Measurements from ENCODE around the gene EIF1AX.
"Not testable (repeated sequence)": the region's sequence is repeated elsewhere in the genome, so short reads cannot be mapped to it uniquely, and the experiment has no call there.

The EIF1AX gene, protein sequence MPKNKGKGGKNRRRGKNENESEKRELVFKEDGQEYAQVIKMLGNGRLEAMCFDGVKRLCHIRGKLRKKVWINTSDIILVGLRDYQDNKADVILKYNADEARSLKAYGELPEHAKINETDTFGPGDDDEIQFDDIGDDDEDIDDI

DNA sequence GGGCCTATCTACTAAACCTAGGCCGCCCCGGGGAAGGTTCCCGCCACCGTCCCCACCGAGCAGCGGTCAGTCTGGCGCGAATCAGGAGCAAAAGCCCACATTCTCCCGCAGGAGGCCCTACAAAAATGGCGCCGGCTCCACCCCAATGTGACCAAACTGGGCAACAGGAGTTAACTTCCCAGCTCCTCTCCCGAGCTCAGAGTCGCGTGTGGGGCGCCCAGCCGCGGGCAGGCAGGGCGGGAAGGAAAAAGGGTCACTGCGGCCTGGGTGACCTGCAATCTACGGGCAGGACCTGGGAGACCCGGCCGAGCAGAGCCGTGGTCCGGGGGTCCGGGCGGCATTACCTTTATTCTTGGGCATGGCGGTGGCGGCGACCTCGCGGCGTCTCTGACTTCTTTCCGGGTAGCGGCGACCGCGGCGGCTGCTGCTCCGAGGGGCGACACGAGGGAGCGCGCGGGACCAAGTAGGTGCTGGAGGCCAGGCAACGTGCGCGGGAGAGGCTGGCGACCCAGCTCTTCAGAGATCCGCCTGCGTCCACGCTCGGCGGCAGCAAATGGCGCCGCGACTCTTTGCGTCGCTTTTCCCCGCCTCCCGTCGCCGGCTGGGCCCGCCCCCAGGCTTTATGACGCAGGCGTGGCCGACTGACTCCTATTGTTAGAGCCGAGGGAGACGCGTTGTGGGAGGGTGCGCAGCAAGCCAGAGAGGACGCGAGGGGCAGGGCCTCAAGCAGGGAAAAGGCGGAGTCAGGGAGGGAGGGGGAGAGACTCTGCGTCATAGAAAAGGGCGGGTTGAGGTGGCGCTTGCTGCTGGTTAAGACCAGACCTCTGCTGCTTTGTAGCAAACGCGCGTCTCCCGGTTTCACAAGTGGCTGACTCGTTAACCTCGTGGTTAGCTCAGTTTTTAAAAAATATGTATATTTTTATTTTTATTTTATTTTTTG, at the start of gene EIF1AX:
Gene EIF1AX (minus strand): TSS at position 558 of the 940 bp plus-strand sequence. CDS start 198 bp downstream, at position 360.
- peak; percentile 93 for DNase-seq

DNA sequence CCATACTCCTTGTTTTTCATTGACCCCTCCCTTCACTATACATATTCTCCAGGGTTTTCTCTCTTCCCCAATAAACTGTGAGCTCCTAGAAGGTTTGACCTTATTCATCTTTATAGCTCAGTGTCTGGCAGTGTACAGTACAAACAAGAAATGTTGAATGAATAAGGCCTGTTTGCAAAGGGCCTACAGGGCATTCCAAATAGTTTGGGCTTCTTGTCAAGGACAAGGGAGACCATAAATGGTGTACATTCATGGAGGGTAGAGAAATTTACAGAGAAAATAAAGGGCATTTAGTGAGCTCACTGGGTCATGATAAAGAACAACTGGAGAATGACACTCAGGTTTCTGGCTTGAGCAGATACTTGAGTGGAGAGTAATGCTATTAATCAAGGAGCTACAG, 47.5 kb upstream of the EIF1AX start:
- DNase-seq: no peak

DNA sequence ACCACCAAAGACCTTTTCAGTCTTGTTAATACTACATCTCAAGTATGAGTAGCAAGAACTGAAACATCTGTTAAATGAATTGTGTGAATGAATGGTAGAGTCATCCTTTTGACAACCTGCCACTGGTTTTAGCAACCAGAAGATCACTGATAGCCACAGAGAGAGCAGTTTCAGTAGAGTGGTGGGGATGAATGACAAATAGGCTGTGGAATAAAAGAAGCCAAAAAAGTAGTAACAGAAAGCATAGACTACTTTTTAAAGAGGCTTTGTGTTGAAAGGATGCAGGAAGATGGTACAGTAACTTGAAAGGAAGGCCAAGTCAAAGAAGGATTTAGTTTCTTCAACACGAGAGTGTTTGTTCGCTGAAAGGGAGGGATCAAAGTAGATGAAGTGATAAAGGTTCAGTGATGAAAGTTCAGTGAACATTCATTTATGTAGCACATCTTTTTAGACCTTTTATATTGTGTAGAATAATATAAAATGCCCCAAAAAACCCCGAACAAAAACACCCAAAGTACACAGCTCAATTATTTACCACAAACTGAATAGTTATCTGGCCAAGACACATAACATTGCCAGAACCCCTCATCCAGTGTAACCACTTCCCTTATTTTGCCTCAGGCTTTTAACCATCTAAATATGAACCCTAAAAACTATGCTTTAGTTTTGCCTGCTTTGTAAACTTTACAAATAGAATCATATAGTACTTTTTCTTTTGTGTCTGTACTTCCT, 40.1 kb upstream of the EIF1AX start:
- no peak for DNase-seq

DNA sequence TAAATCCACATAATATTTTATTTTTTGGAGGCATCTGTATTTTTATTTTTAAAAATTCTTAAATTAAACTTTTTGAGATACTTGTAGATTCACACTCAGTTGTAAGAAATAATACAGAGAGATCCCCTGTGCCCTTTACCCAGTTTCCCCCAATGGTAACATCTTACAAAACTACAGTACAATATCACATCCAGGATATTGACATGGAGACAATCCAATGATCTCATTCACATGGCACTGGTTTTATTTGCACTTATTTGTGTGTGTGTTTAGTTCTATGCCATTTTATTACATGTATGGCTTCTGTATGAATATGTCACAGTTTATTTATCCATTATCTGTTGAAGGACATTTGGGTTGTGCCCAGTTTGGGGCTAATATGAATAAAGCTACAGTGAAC, 35.5 kb upstream of the EIF1AX start:
- no peak for DNase-seq

DNA sequence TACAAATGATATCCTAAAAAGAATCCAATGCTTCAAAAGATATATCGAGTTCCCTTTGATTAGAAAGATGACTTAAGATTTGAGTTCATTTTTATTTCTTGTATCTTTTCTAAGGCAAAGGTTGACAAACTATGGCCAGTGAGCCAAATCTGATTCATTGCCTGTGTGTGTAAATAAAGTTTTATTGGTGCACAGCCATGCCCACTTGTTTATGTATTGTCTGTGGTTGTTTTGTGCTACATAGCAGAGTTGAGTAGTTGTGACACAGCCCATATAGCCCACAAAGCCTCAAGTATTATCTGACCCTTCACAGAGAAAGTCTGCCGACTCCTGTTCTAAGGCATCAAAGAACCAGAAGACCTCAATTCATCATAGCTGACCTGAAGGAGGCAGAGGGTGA, 32.2 kb upstream of the EIF1AX start:
- DNase-seq: no peak

DNA sequence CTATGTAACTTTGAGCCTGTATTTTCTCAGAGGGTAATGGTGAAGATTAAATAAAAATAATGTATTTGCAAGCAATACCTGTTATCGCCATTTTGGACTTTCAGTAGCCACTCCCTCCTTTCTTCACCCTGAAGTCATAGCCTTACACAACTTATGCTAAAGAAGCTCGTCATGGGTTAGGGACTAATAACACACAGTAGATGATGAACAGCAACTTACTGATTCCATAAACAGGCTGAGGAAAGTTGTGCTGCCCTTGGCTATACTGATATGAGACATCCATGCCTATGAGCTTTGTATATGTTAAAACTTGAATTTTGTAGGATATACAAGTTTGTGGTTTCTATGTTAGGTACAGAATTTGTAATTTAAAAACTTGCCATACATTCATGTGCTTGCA, 31.7 kb upstream of the EIF1AX start:
- DNase-seq: no peak

DNA sequence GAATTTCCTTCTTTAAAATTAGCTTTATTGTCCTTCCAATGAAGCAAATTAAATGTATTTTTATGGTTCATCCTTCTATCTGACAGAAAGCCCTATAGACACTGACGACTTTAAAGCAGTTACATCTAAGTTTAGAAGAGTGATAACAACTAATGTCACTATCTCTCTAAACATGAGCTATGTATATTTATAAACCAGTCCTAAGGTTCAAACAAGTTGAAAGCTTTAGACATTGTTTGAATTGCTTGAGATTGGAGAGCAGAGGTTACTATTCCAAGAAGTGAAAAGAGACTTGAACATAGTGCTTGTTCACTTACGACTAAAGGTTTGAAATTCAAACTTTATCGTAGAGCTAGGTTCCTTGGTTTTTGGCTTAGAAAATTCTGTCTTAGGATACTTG, 30.2 kb upstream of the EIF1AX start:
- no peak for DNase-seq

DNA sequence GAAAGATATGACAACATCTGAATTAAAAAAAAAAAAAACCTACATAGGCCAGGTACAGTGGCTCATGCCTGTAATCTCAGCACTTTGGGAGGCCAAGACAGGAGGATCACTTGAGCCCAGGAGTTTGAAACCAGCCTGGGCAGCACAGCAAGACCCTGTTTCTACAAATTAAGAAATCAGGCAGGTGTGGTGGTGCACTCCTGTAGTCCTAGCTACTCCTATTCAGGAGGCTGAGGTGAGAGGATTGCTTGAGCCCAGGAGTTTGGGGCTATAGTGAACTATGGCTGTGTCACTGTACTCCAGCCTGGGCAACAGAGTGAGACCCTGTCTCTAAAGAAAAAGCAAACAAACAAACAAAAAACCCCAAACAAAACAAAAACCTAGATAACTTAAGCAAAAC, 20.9 kb upstream of the EIF1AX start:
- DNase-seq: not testable (repeated sequence)

DNA sequence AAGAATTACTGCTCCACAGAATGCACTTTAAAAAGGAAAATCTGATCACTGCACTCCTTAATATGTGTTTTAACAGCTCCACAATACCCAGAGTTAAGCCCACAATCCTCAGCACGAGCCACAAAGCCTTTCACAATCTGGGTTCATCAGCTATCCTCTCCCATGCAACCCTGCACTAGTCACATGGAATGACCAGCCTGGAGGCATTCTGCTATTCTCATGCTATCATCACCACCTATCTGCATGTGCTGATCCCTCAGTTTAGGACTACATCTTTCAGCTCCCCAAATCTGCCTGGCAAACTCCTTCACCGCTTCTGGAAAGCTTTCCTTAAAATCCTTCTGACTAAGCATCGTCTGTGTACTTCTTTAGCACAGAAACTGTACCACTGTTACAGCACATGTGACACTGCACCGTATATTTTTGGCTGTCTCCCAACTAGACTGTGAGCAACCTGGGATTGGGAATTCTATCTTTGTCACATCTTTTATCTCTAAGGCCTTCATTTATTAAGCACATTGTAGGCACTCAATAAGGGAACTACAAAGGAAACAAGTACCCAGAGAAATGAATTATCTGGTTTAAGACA, 18.3 kb upstream of the EIF1AX start:
- no peak for DNase-seq

DNA sequence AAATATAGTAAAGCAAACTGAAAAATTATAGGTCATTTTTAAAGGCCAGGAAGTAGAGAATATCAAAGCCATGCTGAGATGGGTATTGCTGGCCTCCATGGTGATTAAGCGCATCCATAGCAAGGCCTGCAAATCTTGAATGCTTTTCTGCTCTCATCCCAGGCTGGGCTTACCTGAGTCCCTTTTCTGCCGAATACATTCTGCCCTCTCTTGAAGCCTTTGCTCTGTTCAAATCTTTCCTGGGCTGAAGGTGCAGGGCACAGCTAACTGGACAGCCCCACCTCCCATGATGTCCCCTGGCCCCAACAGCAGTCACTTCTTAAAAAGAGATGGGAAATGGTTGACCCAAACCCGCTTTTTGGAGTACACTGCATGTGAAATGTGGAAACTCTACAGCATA, 10.1 kb upstream of the EIF1AX start:
- DNase-seq: no peak

DNA sequence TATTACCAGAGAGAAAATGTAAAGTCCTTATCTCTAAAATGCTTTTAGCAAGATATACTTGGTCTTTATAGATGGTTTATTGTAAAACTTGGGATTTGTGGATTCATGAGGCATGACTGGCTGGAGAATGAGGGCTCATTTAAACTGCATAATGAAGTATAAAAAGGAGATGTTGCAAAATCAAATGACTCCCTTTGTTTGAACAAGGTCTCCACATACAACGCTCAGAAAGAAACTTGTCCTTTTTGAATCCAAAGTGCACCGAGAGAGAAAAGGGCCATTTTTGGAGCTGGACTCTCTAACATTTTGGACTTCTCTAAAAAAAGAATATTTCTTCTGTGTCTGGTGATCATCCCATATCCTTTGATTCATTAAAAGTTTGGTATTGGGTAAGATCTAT, 7.7 kb upstream of the EIF1AX start:
- DNase-seq: no peak

DNA sequence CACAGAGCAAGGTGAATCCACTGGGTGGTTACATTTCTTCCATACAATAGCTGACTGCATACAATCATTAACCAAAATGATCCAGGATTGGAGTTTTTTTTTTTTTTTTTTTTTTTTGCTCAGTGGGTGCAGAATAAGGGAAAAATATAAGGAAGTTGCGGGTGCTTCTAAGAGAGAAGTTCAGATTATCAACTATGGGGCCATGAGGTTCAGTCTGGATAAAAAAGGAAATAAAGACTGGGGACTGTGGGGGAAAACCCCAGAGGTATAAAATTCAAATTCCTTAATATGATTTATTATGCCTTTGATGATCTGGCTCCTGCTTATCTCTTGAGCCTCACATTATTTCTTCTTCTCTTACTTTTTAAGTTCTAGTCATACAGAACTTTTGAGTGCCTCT, 5.9 kb upstream of the EIF1AX start:
- DNase-seq: no peak

DNA sequence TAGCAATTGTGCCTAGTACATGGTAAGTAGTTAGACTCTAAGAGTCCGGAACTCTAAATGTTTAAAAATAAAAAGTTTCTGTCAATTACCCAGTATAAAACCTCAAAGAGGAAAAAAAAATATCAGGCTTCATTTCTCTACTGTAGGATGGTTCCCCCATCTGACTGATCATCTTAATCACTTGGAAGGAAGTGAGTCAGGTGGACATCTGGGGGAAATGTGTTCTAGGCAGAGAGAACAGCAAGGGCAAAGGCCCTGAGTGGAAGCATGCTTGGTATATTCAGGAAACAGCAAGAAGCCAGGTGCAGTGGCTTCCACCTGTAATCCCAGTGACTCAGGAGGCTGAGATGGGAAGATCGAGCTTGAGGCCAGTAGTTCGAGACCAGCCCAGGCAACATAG, 2.9 kb upstream of the EIF1AX start:
- no peak for DNase-seq

DNA sequence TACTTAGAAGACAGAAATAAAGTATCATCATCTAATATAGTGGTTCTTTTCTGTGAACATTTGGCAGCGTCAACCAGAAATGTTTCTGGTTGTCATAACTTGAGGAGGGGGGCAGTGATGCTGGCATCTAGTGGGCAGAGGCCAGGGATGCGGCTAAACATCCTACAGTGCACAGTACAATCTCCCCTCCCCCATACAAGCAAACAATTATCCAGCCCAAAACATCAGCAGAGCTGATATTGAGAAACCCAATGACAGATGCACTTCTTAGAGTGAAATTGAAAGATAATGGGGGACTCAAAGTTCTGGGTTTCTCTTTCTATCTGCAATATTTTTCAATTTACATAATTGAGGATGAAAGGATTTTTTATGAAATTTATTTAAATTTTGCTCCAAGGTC, 1.9 kb upstream of the EIF1AX start:
- no peak for DNase-seq

DNA sequence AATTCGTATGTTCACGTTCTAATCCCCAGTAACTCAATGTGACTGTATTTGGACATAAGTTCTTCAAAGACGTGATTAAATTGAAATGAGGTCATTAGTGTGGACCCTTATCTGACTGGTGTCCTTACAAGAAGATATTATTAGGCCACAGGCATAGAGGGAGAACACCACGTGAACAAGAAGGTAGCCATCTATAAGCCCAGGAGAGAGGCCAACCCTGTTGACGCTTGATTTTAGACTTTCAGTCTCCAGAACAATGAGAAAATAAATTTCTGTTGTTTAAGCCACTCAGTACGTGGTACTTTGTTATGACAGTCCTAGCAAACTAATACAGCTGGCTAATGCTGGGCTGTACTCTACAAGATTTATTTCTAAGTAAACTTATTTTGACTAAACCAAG, 1.5 kb upstream of the EIF1AX start:
- DNase-seq: no peak

DNA sequence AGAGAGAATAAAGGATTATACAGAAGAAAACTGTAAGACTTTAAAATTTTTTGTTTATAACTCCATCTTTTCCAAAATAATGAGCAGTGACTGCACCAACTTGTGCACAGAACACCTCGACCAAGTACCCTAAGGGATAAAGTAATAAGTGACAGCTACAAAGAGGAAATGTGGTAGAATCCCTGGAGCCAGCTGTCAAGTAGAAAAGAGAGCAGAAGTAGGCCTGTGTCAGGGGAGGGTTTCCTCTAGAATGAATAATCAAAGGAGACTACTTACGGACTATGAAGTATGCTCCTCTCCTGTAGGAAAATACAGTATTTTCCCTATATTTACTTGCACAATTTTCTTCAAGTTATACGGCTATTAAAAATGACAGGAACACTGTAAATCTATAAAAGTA, 1.2 kb downstream of the EIF1AX start:
- no peak for DNase-seq

DNA sequence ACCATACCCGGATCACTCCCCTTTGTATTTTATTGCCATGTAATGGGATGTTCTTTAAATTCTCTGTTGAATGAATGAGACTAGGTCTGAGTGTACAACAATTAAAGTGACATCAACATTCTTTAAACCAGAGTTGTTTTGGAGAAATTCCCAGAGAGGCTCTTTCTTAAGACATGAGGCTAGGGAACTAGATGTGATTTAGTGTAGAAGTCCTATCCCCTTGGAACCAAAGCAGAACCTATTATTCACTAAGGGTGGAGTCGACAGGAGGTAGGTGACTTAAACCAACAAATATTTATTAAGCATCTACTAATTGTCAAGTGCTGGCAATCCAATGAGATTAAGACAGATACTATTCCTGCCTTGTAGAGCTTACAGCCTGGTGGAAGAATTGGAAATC, 1.7 kb downstream of the EIF1AX start:
- DNase-seq: no peak

DNA sequence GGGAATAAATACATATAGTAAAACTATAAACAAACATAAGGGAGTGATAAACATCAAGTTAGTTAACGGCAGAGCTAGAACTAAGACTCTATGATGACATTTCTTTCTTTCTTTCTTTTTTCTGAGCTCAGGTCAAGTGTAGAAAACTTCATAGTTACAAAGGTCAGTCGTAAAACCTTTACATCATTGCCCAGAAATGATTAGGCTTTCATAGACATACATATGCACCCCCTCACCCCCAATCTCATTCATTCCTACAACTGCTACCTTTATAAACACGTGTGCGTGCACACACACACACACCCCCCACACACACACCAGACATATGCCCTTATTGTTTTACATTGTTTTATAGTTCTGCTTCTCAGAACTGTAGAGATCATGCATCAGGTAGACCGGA, 5.7 kb downstream of the EIF1AX start:
- DNase-seq: no peak

DNA sequence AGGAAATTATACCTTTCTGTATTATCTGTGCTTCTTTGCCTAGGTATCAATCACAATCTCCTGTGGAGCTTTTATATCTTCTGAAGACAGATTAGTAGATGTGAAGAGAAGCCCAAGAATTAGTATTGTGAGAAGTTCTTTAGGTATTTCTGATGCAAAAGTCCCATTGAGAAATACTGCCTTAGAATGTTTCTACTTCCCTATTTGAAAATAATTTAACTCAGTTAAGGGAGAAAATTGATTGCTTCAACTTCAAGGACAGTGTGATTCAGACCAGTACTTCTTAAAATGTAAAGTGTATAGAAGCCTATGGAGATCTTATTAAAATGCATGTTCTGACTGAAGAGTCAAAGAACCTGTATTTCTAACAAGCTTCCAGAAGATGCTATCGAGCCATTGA, 9.0 kb downstream of the EIF1AX start:
- DNase-seq: no peak

DNA sequence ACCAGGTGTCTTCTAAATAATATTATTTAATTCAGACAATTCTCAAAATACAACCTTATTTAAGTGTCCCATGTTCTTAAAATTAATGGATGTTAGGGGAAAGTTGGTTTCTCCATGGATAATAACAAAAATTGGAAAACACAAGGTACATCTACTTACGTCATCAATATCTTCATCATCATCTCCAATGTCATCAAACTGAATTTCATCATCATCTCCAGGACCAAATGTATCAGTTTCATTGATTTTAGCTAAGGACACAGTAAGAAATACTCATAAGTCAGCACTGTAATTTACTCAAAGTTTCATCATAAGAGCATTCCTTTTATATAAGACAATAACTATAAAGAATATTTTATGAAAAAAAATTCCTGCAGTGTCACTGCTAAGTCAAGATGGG, 11.3 kb downstream of the EIF1AX start:
- DNase-seq: no peak

DNA sequence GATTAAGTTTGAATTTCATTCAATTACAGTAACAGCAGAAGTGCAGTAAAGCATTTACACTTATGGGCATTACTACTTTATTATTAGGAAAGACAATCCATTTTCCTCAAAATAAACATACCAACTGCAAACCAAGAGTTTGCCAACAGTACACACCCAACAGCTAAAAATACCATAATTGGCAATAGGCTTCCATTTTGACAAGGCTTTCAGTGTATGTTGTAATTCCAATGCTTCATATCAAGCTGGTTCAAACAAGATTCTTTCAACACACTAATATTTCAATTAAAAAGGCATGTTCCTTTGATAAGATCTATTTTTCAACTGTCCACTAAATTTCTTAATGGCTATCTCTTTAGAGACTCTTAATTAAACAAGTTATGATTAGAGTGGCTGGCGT, 12.1 kb downstream of the EIF1AX start:
- DNase-seq: no peak

DNA sequence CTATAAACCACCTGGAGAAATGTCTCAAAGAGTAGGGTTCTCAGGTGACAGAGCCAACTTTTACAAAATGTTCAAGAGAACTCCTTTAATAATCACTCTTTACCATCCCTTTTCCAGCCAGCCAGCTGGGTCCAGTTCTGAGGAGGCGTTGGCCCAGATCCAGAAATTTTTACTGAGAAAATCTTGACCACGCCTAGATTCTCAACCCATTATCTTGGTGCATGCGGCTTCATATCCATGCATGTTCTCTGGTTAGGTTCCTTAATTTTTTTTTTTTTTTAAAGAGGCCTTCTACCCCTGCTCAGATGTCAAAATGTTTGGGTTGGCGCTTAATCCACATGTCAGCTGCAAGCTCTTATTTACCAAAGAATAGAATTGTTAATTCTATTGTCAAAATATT, 13.0 kb downstream of the EIF1AX start:
- no peak for DNase-seq

DNA sequence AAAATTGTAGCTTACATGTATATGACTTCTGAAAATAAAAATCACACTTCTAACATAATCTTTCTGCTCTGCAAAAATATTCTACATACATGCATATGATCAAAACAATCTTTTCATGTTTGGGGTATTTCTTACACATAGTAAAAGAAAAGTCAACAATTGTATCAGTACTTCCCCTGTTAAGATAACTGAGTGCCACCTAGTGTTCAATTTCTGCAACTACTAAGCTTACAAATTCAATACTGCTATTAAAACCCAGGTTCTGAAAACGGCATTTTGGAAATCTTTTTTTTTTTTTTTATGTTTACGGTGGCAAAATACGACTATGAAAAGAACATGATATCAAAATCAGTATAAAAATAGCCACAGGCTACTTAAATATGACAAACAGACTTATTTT, 14.2 kb downstream of the EIF1AX start:
- DNase-seq: not testable (repeated sequence)

DNA sequence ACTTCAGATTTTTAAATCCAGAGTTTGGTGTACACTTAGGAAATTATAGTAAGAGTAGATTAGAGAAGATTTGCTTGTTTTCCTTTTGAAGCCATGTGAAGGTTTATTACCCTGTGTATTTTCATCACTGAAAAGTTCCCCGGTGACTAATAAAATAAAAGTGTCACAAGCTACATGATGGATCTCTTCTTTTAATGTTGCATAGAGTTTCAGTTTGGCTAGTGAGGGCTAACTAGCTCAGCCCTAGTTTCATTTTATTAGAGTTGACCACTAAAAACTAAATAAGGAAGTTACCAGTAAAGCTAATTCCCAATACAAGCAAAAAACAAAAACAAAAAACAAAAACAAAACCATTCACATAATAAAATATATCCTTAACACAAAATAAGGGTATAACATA, 14.8 kb downstream of the EIF1AX start:
- not testable (repeated sequence) for DNase-seq
